Gastrocnemius medialis (tissue), 4 donors: ENCODE data around the gene CHKB. TPM values are rescaled to one million over a fixed set of nuclear protein-coding genes. Genes with fewer than 3 reads are reported as not detected.

Source experiments
- ATAC-seq, 2 donors: fragments of 150-250 bp; one replicate each; pipeline ENCODE4 v1.9.1; 2016
- DNase-seq, 2 donors: peaks; one replicate each; pipeline ENCODE4 v3.0.0-alpha.2; 2019
- H3K27ac ChIP-seq, 4 donors: fragments of 200-600 bp; sonication (generic); 1 replicate in 1 of 4; 2 replicates in 3 of 4; pipeline ENCODE4 v1.5.1; 2016 to 2018; ENCODE audit warnings: mild to moderate bottlenecking in 2 of 4, moderate library complexity in 1 of 4
- H3K27me3 ChIP-seq, 3 donors: fragments of 200-600 bp; sonication (generic) in 2 of 3; 1 replicate in 1 of 3; 2 replicates in 2 of 3; pipeline versions ENCODE4 v1.5.1 to v1.6.0; 2016 to 2019; ENCODE audit warnings: mild to moderate bottlenecking in 1 of 3, moderate library complexity in 1 of 3
- H3K36me3 ChIP-seq, 2 donors: fragments of 200-600 bp; sonication (generic) in 1 of 2; one replicate each; pipeline ENCODE4 v1.5.1; 2017 to 2018
- H3K4me1 ChIP-seq, 2 donors: fragments of 200-600 bp; sonication (generic) in 1 of 2; one replicate each; pipeline ENCODE4 v1.5.1; 2016 to 2017; ENCODE audit warnings: mild to moderate bottlenecking in 2 of 2
- H3K4me3 ChIP-seq, 4 donors: fragments of 200-600 bp; sonication (generic) in 3 of 4; 1 replicate in 1 of 4; 2 replicates in 3 of 4; pipeline ENCODE4 v1.5.1; 2016 to 2019; ENCODE audit warnings: mild to moderate bottlenecking in 2 of 4
- H3K9me3 ChIP-seq, 3 donors: fragments of 200-600 bp; sonication (generic) in 2 of 3; 1 replicate in 1 of 3; 2 replicates in 2 of 3; pipeline ENCODE4 v1.5.1; 2016 to 2019
- POLR2A ChIP-seq, 2 donors: fragments of 450-650 bp; IDR thresholded peaks; one replicate each; pipeline ENCODE4 v1.6.1; 2017; ENCODE audit warnings: antibody characterized with exemption in 2 of 2, mild to moderate bottlenecking in 2 of 2, moderate library complexity in 2 of 2
- in situ Hi-C, 4 donors: fragments of 200-750 bp; cut with MboI; loops; one replicate each; pipeline versions ENCODE4 v1.15.0 to v1.8.0; 2017; ENCODE audit warnings: low sequenced_read_pairs in 4 of 4
- intact Hi-C: fragments of 100-400 bp; cut with DNase I; formaldehyde crosslinking; loops from one replicate; pipeline ENCODE4 v1.15.1; 2023; ENCODE audit warnings: low total_unique reads
- total RNA-seq, 4 donors: library from RNA; depleted of rRNA; stranded (reverse); fragments of >200 nt; gene quantifications; one replicate each; pipeline versions ENCODE4 v1.1.0 to v1.2.3, GENCODE V29; 2016
- TF ChIP-seq, protein P1 (sequence below), 5 experiments: fragments of 450-650 bp in 3 of 5; fragments of 200-600 bp in 2 of 5; sonication (generic) in 2 of 5; IDR thresholded peaks in 4 of 5; conservative IDR thresholded peaks in 1 of 5; 1 replicate in 4 of 5; 2 replicates in 1 of 5; pipeline ENCODE4 v1.5.1; 2016 to 2019; ENCODE audit warnings: antibody characterized with exemption in 5 of 5, mild to moderate bottlenecking in 3 of 5, moderate library complexity in 3 of 5

The CHKB gene
- total RNA-seq, 4 donors from 2014 or later = 10.8 to 39.7 (median 24.4) TPM

DNA sequence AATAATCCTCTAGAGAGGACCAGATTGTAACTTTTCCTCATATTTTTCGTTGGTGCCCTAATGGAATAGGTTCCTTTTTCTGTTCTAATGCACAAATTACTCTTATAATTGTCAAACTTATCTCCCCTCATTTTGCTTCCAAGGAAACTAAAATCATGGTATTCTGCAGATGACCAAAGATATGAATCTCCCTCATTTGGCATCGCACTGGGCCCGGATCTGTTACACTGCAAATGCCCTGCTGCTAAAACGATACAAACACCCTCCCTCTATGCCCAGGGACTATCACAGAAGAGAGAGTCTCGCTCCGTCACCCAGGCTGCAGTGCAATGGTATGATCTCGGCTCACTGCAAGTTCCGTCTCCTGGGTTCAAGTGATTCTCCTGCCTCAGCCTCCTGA is 29.3 kb downstream of the CHKB start:
- peaks cover 17 to 20% (median 19%) of the 10 kb centered on the region in 3 donors for H3K27me3 ChIP-seq
- no peak for TF ChIP-seq POLR2A (IDR thresholded peaks at IDR 0.05)
- TF ChIP-seq, protein P1, sequence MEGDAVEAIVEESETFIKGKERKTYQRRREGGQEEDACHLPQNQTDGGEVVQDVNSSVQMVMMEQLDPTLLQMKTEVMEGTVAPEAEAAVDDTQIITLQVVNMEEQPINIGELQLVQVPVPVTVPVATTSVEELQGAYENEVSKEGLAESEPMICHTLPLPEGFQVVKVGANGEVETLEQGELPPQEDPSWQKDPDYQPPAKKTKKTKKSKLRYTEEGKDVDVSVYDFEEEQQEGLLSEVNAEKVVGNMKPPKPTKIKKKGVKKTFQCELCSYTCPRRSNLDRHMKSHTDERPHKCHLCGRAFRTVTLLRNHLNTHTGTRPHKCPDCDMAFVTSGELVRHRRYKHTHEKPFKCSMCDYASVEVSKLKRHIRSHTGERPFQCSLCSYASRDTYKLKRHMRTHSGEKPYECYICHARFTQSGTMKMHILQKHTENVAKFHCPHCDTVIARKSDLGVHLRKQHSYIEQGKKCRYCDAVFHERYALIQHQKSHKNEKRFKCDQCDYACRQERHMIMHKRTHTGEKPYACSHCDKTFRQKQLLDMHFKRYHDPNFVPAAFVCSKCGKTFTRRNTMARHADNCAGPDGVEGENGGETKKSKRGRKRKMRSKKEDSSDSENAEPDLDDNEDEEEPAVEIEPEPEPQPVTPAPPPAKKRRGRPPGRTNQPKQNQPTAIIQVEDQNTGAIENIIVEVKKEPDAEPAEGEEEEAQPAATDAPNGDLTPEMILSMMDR (IDR thresholded peaks at IDR 0.05 in 4 of 5, conservative IDR thresholded peaks at IDR 0.05 in 1 of 5) = no peak
- in situ Hi-C loops (no loop called here), intact Hi-C loops (no loop called here)
- no peaks in the 10 kb centered on the region for H3K36me3 ChIP-seq
- DNase-seq (no peak), ATAC-seq (no peak)
- H3K27ac ChIP-seq = no peak overlapping the region
- H3K4me1 ChIP-seq = peaks cover 4 to 7% of the 10 kb centered on the region in 2 donors
- no peak overlapping the region for H3K4me3 ChIP-seq
- no peaks in the 10 kb centered on the region for H3K9me3 ChIP-seq

DNA sequence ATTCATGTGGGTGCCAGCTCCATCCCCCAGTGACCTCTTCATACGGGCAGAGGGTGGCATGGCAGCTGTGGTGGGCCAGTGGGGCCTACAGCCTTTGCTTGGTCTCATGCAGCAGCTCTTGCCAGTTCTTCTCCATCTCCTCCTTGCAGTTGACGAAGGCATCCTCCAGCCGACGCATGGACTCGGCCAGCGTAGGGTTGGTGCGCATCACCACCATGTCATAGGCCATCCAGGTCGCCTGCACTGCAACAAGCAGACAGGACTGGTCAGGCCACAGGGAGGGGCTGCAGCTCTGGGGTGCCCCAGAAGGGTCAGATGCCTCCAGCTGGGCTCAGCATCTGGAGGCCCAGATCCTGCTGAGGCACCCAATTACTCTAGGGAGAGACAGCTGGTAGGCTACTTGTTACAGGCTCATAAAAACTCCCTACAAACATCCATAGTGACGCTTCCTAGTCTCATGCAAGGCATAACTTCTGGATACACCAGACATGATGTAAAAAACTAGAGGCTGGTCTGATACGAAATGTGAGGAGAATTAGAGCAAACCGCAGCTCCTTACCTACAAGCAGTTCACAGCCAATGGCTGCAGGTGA is 31.4 kb downstream of the CHKB start:
- in situ Hi-C loops = no loop called here
- H3K9me3 ChIP-seq = no peaks in the 10 kb centered on the region
- no peak for DNase-seq

DNA sequence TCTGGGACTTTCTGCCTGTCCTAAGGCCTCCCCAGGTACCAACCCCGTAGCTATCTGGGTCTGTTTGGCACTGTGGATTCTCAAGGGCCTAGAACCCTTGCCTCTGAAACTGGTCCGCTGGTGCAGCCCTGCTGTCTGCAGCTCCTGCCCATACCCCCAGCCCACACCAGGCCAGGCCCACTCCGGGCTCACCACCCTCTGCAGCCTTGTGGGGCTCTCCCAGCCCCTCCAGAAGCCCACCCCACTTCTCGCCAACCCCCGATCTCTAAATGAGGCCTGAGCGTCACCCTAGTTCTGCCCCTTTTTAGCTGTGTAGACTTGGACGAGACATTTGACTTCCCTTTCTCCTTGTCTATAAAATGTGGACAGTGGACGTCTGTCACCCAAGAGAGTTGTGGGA is 32.3 kb downstream of the CHKB start:
- peaks cover 33 to 38% (median 36%) of the 10 kb centered on the region in 3 donors for H3K27me3 ChIP-seq
- DNase-seq (no peak), ATAC-seq (no peak)
- H3K36me3 ChIP-seq = no peaks in the 10 kb centered on the region
- peaks cover 5 to 9% of the 10 kb centered on the region in 2 donors for H3K4me1 ChIP-seq
- intact Hi-C loops = no loop called here
- in situ Hi-C loops = no loop called here
- H3K4me3 ChIP-seq = no peak overlapping the region
- H3K9me3 ChIP-seq = no peaks in the 10 kb centered on the region
- H3K27ac ChIP-seq = no peak overlapping the region
- TF ChIP-seq, protein P1 (IDR thresholded peaks at IDR 0.05 in 4 of 5, conservative IDR thresholded peaks at IDR 0.05 in 1 of 5) = no peak
- no peak for TF ChIP-seq POLR2A (IDR thresholded peaks at IDR 0.05)

More for the DNA sequence above, 31.4 kb downstream of the CHKB start:
- peaks cover 5 to 9% of the 10 kb centered on the region in 2 donors for H3K4me1 ChIP-seq
- intact Hi-C loops = no loop called here
- no peak for TF ChIP-seq POLR2A (IDR thresholded peaks at IDR 0.05)
- H3K4me3 ChIP-seq = no peak overlapping the region
- no peak overlapping the region for H3K27ac ChIP-seq
- no peak for ATAC-seq
- no peaks in the 10 kb centered on the region for H3K36me3 ChIP-seq
- H3K27me3 ChIP-seq = peaks cover 28 to 33% (median 31%) of the 10 kb centered on the region in 3 donors

DNA sequence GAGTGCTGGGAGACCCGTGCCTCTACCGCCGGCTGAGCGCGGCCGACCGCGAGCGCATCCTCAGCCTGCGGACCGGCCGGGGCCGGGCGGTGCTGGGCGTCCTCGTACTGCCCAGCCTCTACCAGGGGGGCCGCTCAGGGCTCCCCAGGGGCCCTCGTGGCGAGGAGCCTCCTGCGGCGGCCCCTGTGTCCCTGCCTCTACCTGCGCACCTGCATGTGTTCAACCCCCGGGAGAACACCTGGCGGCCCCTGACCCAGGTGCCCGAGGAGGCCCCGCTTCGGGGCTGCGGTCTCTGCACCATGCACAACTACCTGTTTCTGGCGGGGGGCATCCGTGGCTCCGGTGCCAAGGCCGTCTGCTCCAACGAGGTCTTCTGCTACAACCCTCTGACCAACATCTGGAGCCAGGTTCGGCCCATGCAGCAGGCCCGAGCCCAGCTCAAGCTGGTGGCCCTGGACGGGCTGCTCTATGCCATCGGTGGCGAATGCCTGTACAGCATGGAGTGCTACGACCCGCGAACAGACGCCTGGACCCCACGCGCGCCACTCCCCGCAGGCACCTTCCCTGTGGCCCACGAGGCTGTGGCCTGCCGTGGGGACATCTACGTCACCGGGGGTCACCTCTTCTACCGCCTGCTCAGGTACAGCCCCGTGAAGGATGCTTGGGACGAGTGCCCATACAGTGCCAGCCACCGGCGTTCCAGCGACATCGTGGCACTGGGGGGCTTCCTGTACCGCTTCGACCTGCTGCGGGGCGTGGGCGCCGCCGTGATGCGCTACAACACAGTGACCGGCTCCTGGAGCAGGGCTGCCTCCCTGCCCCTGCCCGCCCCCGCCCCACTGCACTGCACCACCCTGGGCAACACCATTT is 33.5 kb downstream of the CHKB start:
- intact Hi-C loops = no loop called here

More for the DNA sequence above, 33.5 kb downstream of the CHKB start:
- H3K27me3 ChIP-seq = peaks cover 33 to 49% (median 47%) of the 10 kb centered on the region in 3 donors
- H3K9me3 ChIP-seq = no peaks in the 10 kb centered on the region
- ATAC-seq = no peak
- DNase-seq = no peak
- no peaks in the 10 kb centered on the region for H3K36me3 ChIP-seq
- no peak overlapping the region for H3K27ac ChIP-seq
- H3K4me3 ChIP-seq = peak overlapping the region; percentile 13 to 43 (median 23)
- H3K4me1 ChIP-seq = peaks cover 9% of the 10 kb centered on the region in 2 donors
- no peak for TF ChIP-seq POLR2A (IDR thresholded peaks at IDR 0.05)
- TF ChIP-seq, protein P1 (IDR thresholded peaks at IDR 0.05 in 4 of 5, conservative IDR thresholded peaks at IDR 0.05 in 1 of 5) = no peak
- in situ Hi-C loops = no loop called here
